Measurements from ENCODE around the gene CYP2B6.

Gene CYP2B6

GRCh38 chr19:41016488-41017071 is 25.5 kb downstream of the CYP2B6 start:
- H3K9me2 ChIP-seq (replicated peaks; ENCODE audit: control insufficient read depth, low read length) = no peaks in the 10 kb centered on the region
- H3K4me3 ChIP-seq (ENCODE audit: low read length) = no peak overlapping the region
- H3K9me3 ChIP-seq (ENCODE audit: control insufficient read depth, insufficient read depth, low read length) = no peaks in the 10 kb centered on the region
- no peaks in the 10 kb centered on the region for H3K36me3 ChIP-seq (ENCODE audit: control insufficient read depth, low read length)
- H3K27me3 ChIP-seq (ENCODE audit: control insufficient read depth, low read length) = no peaks in the 10 kb centered on the region
- H4K20me1 ChIP-seq (ENCODE audit: control insufficient read depth, insufficient read depth, low read depth, low read length) = no peaks in the 10 kb centered on the region
- TF ChIP-seq EZH2phosphoT487 (IDR thresholded peaks at IDR 0.05; ENCODE audit: borderline replicate concordance, low read length) = no peak
- no peak for TF ChIP-seq CTCF (IDR thresholded peaks at IDR 0.05; ENCODE audit: low read depth, low read length, poor library complexity, severe bottlenecking)
- H3K4me2 ChIP-seq (ENCODE audit: low read length) = no peak overlapping the region
- no peaks in the 10 kb centered on the region for H3K79me2 ChIP-seq (ENCODE audit: control insufficient read depth, low read length)
- H3F3A ChIP-seq (ENCODE audit: control insufficient read depth, insufficient read depth) = no peaks in the 10 kb centered on the region
- H3K4me1 ChIP-seq (ENCODE audit: control insufficient read depth, low read length) = no peaks in the 10 kb centered on the region
- H3K27ac ChIP-seq (ENCODE audit: low read depth, low read length) = no peak overlapping the region

- Histone ChIP-seq H4K20me1 (ENCODE audit: control insufficient read depth, insufficient read depth, low read depth, low read length) (no peaks in the 10 kb centered on the region), H3K4me1 (ENCODE audit: control insufficient read depth, low read length) (no peaks in the 10 kb centered on the region), H3K27ac (ENCODE audit: low read depth, low read length) (no peak overlapping the region), H3F3A (ENCODE audit: control insufficient read depth, insufficient read depth) (no peaks in the 10 kb centered on the region), H3K9me3 (ENCODE audit: control insufficient read depth, insufficient read depth, low read length) (no peaks in the 10 kb centered on the region), H3K36me3 (ENCODE audit: control insufficient read depth, low read length) (no peaks in the 10 kb centered on the region), H3K79me2 (ENCODE audit: control insufficient read depth, low read length) (no peaks in the 10 kb centered on the region), H3K4me3 (ENCODE audit: low read length) (no peak overlapping the region), H3K27me3 (ENCODE audit: control insufficient read depth, low read length) (no peaks in the 10 kb centered on the region), H3K4me2 (ENCODE audit: low read length) (no peak overlapping the region), H3K9me2 (replicated peaks; ENCODE audit: control insufficient read depth, low read length) (no peaks in the 10 kb centered on the region)
- TF ChIP-seq CTCF (IDR thresholded peaks at IDR 0.05; ENCODE audit: low read depth, low read length, poor library complexity, severe bottlenecking) (no peak), EZH2phosphoT487 (IDR thresholded peaks at IDR 0.05; ENCODE audit: borderline replicate concordance, low read length) (no peak)
Measured at GRCh38 chr19:41018736-41019290, 27.7 kb downstream of the CYP2B6 start.

GRCh38 chr19:41019346-41019745 is 28.3 kb downstream of the CYP2B6 start:
- no peaks in the 10 kb centered on the region for H3K79me2 ChIP-seq (ENCODE audit: control insufficient read depth, low read length)
- H3K27ac ChIP-seq (ENCODE audit: low read depth, low read length) = no peak overlapping the region
- H3K4me1 ChIP-seq (ENCODE audit: control insufficient read depth, low read length) = no peaks in the 10 kb centered on the region
- no peaks in the 10 kb centered on the region for H3F3A ChIP-seq (ENCODE audit: control insufficient read depth, insufficient read depth)
- H3K4me3 ChIP-seq (ENCODE audit: low read length) = no peak overlapping the region
- H3K9me2 ChIP-seq (replicated peaks; ENCODE audit: control insufficient read depth, low read length) = no peaks in the 10 kb centered on the region
- no peaks in the 10 kb centered on the region for H3K9me3 ChIP-seq (ENCODE audit: control insufficient read depth, insufficient read depth, low read length)
- H3K4me2 ChIP-seq (ENCODE audit: low read length) = no peak overlapping the region
- H4K20me1 ChIP-seq (ENCODE audit: control insufficient read depth, insufficient read depth, low read depth, low read length) = no peaks in the 10 kb centered on the region
- no peaks in the 10 kb centered on the region for H3K36me3 ChIP-seq (ENCODE audit: control insufficient read depth, low read length)
- TF ChIP-seq EZH2phosphoT487 (IDR thresholded peaks at IDR 0.05; ENCODE audit: borderline replicate concordance, low read length) = no peak
- TF ChIP-seq CTCF (IDR thresholded peaks at IDR 0.05; ENCODE audit: low read depth, low read length, poor library complexity, severe bottlenecking) = no peak
- no peaks in the 10 kb centered on the region for H3K27me3 ChIP-seq (ENCODE audit: control insufficient read depth, low read length)
